OCI-LY1 (cell line): ENCODE results near the gene STARD13.

Experiments used
- H2AFZ ChIP-seq: fragments of 200-600 bp; sonication (generic), shearing (Covaris generic); 2 replicates; pipeline ENCODE4 v1.6.0; 2014; ENCODE audit warnings: antibody characterized with exemption, mild to moderate bottlenecking, low read length
- H3F3A ChIP-seq: fragments of 200-600 bp; sonication (generic), shearing (Covaris generic); 2 replicates; pipeline ENCODE4 v1.6.0; 2014; ENCODE audit warnings: mild to moderate bottlenecking, antibody characterized with exemption, low read length, moderate library complexity; ENCODE audit not compliant: insufficient read depth
- H3K27ac ChIP-seq: fragments of 200-600 bp; sonication (generic); 2 replicates; pipeline ENCODE4 v1.5.1; 2014; ENCODE audit warnings: low read length, mixed run types, mild to moderate bottlenecking, low read depth; ENCODE audit not compliant: poor library complexity, severe bottlenecking
- H3K27me3 ChIP-seq: fragments of 200-600 bp; sonication (generic); 2 replicates; pipeline ENCODE4 v1.6.0; 2014; ENCODE audit warnings: antibody characterized with exemption, mild to moderate bottlenecking, low read length, moderate library complexity; ENCODE audit not compliant: insufficient read depth
- H3K36me3 ChIP-seq: fragments of 200-600 bp; sonication (generic); 2 replicates; pipeline ENCODE4 v1.6.1; 2014; ENCODE audit warnings: mild to moderate bottlenecking, antibody characterized with exemption, low read length, moderate library complexity, mixed read lengths; ENCODE audit not compliant: insufficient read depth
- H3K4me1 ChIP-seq: fragments of 200-600 bp; sonication (generic); 2 replicates; pipeline ENCODE4 v1.5.1; 2014; ENCODE audit warnings: mild to moderate bottlenecking, low read length, moderate library complexity; ENCODE audit not compliant: insufficient read depth, severe bottlenecking
- H3K4me2 ChIP-seq: fragments of 200-600 bp; sonication (generic), shearing (Covaris generic); 2 replicates; pipeline ENCODE4 v1.6.1; 2014; ENCODE audit warnings: low read length
- H3K4me3 ChIP-seq: fragments of 200-600 bp; sonication (generic); 2 replicates; pipeline ENCODE4 v1.5.1; 2014; ENCODE audit warnings: low read length, low read depth, mild to moderate bottlenecking, mixed read lengths; ENCODE audit not compliant: poor library complexity, severe bottlenecking
- H3K79me2 ChIP-seq: fragments of 200-600 bp; shearing (Covaris generic); 2 replicates; pipeline ENCODE4 v1.6.1; 2016; ENCODE audit warnings: mixed run types, low read length, mixed read lengths; ENCODE audit not compliant: insufficient read depth
- H3K9ac ChIP-seq: fragments of 200-600 bp; sonication (generic), shearing (Covaris generic); 2 replicates; pipeline ENCODE4 v1.6.1; 2014; ENCODE audit warnings: mild to moderate bottlenecking, low read length, mixed read lengths
- H3K9me2 ChIP-seq: fragments of 200-600 bp; sonication (generic), shearing (Covaris generic); 2 replicates; pipeline ENCODE4 v1.6.1; 2014; ENCODE audit warnings: low read depth, mild to moderate bottlenecking, low read length, mixed read lengths
- H3K9me3 ChIP-seq: fragments of 200-600 bp; shearing (Covaris generic); 2 replicates; pipeline ENCODE4 v1.6.1; 2014; ENCODE audit warnings: low read length, mixed read lengths
- H4K20me1 ChIP-seq: fragments of 200-600 bp; sonication (generic), shearing (Covaris generic); 2 replicates; pipeline ENCODE4 v1.6.0; 2016; ENCODE audit warnings: mild to moderate bottlenecking, low read length; ENCODE audit not compliant: insufficient read depth
- EZH2 ChIP-seq: fragments of 200-600 bp; sonication (generic), shearing (Covaris generic); IDR thresholded peaks from 2 replicates; pipeline ENCODE4 v1.8.0; 2017; ENCODE audit warnings: borderline replicate concordance, mixed run types, mild to moderate bottlenecking, antibody characterized with exemption, low read length, moderate library complexity, mixed read lengths
- TF ChIP-seq, protein P1 (sequence below): fragments of 200-600 bp; sonication (generic), shearing (Covaris generic); IDR thresholded peaks from 2 replicates; pipeline ENCODE4 v1.5.1; 2017; ENCODE audit warnings: mild to moderate bottlenecking, antibody characterized with exemption, low read length, moderate library complexity, mixed read lengths

The STARD13 gene

DNA sequence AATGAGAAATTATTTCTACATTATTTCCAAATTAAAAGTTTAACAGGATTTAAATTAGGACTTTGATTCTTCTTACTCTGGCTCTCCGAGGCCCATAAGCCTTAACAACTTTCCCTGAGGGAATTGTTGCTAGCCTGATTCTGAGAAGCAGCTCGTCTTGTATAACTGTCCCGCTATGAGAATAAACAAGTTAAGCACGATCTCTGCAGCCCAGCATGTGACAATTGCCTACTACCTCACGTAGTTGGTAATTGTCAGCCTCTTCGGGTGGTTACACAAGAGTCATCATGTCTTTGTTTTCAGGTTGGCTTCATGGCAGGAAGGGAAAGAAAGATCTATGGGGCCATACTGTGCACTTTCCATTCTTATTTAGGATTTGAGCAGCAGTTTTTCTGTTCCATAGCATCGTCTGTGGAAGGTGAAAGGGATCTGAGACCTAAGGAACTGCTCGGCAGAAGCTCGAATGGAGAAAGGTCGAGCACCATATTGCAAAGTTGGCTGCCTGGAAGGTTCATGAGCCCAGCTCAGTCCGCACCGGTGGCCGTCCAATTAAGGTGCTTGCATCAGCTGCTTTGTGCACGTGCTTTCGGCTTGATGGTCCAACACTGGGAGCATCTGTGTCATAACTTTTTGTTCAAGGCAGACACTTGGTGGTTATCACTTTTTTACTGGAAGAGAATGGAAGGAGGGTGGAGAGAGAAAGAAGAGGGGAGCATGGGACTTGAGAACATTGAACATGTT, 1.8 kb upstream of the STARD13 start:
- Histone ChIP-seq H2AFZ (no peak overlapping the region), H4K20me1 (no peaks in the 10 kb centered on the region), H3K9me3 (no peaks in the 10 kb centered on the region), H3K9ac (no peak overlapping the region), H3K36me3 (no peaks in the 10 kb centered on the region), H3K4me3 (no peak overlapping the region), H3K27me3 (no peaks in the 10 kb centered on the region), H3K27ac (no peak overlapping the region), H3K4me1 (no peaks in the 10 kb centered on the region), H3K4me2 (no peak overlapping the region), H3K9me2 (no peaks in the 10 kb centered on the region), H3K79me2 (no peaks in the 10 kb centered on the region), H3F3A (no peaks in the 10 kb centered on the region)
- TF ChIP-seq, protein P1, sequence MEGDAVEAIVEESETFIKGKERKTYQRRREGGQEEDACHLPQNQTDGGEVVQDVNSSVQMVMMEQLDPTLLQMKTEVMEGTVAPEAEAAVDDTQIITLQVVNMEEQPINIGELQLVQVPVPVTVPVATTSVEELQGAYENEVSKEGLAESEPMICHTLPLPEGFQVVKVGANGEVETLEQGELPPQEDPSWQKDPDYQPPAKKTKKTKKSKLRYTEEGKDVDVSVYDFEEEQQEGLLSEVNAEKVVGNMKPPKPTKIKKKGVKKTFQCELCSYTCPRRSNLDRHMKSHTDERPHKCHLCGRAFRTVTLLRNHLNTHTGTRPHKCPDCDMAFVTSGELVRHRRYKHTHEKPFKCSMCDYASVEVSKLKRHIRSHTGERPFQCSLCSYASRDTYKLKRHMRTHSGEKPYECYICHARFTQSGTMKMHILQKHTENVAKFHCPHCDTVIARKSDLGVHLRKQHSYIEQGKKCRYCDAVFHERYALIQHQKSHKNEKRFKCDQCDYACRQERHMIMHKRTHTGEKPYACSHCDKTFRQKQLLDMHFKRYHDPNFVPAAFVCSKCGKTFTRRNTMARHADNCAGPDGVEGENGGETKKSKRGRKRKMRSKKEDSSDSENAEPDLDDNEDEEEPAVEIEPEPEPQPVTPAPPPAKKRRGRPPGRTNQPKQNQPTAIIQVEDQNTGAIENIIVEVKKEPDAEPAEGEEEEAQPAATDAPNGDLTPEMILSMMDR = no peak
- no peak for TF ChIP-seq EZH2

GRCh38 chr13:33286128-33286527, 573 bp upstream of the STARD13 start:
- Histone ChIP-seq H3K9me3 (no peaks in the 10 kb centered on the region), H3F3A (no peaks in the 10 kb centered on the region), H3K79me2 (no peaks in the 10 kb centered on the region), H3K4me2 (no peak overlapping the region), H2AFZ (no peak overlapping the region), H4K20me1 (no peaks in the 10 kb centered on the region), H3K36me3 (no peaks in the 10 kb centered on the region), H3K9ac (no peak overlapping the region), H3K27ac (no peak overlapping the region), H3K4me1 (no peaks in the 10 kb centered on the region), H3K9me2 (no peaks in the 10 kb centered on the region), H3K4me3 (no peak overlapping the region), H3K27me3 (no peaks in the 10 kb centered on the region)
- TF ChIP-seq, protein P1 = no peak
- no peak for TF ChIP-seq EZH2

DNA sequence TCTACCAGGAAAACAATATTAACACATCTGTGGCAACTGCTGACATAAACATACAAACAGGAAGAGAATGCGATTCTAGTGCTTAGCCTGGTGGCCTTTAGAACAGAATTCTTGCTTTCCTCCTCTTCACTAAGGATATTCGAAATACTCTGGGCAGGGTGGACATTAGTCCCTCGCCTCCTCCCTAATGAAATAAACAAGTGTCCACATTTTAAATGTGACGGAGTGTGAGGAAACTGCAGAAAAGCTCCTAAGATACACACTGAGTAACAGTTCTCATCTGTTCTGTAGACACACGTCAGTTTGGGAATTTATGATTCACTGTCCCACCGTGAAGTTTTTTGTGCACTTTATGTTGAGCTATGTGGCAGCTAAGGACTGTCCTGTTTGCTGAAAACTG, 639 bp downstream of the STARD13 start:
- H3K9ac ChIP-seq = no peak overlapping the region
- H3K9me3 ChIP-seq = no peaks in the 10 kb centered on the region
- H3K79me2 ChIP-seq = no peaks in the 10 kb centered on the region
- no peak overlapping the region for H3K27ac ChIP-seq
- no peaks in the 10 kb centered on the region for H3K36me3 ChIP-seq
- H3K9me2 ChIP-seq = no peaks in the 10 kb centered on the region
- no peaks in the 10 kb centered on the region for H4K20me1 ChIP-seq
- H3K4me1 ChIP-seq = no peaks in the 10 kb centered on the region
- no peaks in the 10 kb centered on the region for H3K27me3 ChIP-seq
- TF ChIP-seq EZH2 = no peak
- TF ChIP-seq, protein P1 = no peak
- H3K4me3 ChIP-seq = no peak overlapping the region
- H3F3A ChIP-seq = no peaks in the 10 kb centered on the region
- no peak overlapping the region for H3K4me2 ChIP-seq
- H2AFZ ChIP-seq = no peak overlapping the region
